Activated naive CD8-positive, alpha-beta T cell treated with anti-CD3 and anti-CD28 coated beads, Interleukin-2, amount 50 U/mL, for 24 hours (primary cell): Measurements from ENCODE around the gene UNC93B1.

Experiments
- ATAC-seq: fragments of 150-1000 bp; cut with Tn5 transposase; one replicate; pipeline ENCODE4 v1.10.0; 2021
- DNase-seq: peaks from one replicate; pipeline ENCODE4 v3.0.0; 2021
- H3K27ac Mint-ChIP-seq: one replicate; pipeline ENCODE4 v1.8.0; 2021; ENCODE audit warnings: mild to moderate bottlenecking, mixed read lengths
- H3K27me3 Mint-ChIP-seq: one replicate; pipeline ENCODE4 v1.8.0; 2021; ENCODE audit warnings: mixed read lengths
- H3K36me3 Mint-ChIP-seq: one replicate; pipeline ENCODE4 v1.8.0; 2021; ENCODE audit warnings: low read depth, mixed read lengths
- H3K4me1 Mint-ChIP-seq: one replicate; pipeline ENCODE4 v1.8.0; 2021; ENCODE audit warnings: mixed read lengths
- H3K4me3 Mint-ChIP-seq: one replicate; pipeline ENCODE4 v1.8.0; 2021; ENCODE audit warnings: mild to moderate bottlenecking, moderate library complexity, mixed read lengths
- H3K9me3 Mint-ChIP-seq: one replicate; pipeline ENCODE4 v1.8.0; 2021; ENCODE audit warnings: mixed read lengths

The UNC93B1 gene

GRCh38 chr11:68033708-68034045 is 29.8 kb upstream of the UNC93B1 start:
- ATAC-seq = no peak
- DNase-seq = no peak
- H3K27me3 Mint-ChIP-seq = no peaks in the 10 kb centered on the region
- H3K27ac Mint-ChIP-seq = no peak overlapping the region
- H3K4me1 Mint-ChIP-seq = peaks cover 46% of the 10 kb centered on the region
- H3K4me3 Mint-ChIP-seq = no peak overlapping the region
- H3K36me3 Mint-ChIP-seq = peaks cover 5% of the 10 kb centered on the region
- no peaks in the 10 kb centered on the region for H3K9me3 Mint-ChIP-seq

- Mint-ChIP-seq H3K36me3 (peaks cover 5% of the 10 kb centered on the region), H3K27me3 (no peaks in the 10 kb centered on the region), H3K9me3 (no peaks in the 10 kb centered on the region), H3K4me3 (no peak overlapping the region), H3K4me1 (peaks cover 46% of the 10 kb centered on the region), H3K27ac (no peak overlapping the region)
- no peak for DNase-seq
- ATAC-seq = no peak
Observed at GRCh38 chr11:68032997-68033707, 29.3 kb upstream of the UNC93B1 start.

DNA sequence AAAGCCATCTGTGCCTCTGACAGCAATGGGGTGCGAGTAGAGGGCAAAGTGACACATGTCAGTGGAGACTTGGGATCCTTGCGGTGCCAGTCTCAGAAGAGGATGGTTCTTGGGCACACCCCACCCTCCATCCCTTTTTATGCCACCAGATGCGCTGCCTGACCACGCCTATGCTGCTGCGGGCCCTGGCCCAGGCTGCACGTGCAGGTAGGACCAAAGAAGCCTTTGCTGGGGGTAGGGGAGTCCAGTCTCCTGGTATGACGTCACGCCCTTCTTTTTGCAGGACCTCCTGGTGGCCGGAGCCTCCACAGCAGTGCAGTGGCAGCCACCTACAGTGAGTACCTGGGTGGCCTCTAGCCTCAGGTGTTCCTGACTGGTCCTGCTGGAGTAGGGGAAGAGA is 28.1 kb upstream of the UNC93B1 start:
- peak overlapping the region; percentile 95 for H3K27ac Mint-ChIP-seq
- DNase-seq (no peak), ATAC-seq (no peak)
- H3K4me1 Mint-ChIP-seq = peaks cover 43% of the 10 kb centered on the region
- peaks cover 5% of the 10 kb centered on the region for H3K36me3 Mint-ChIP-seq
- no peaks in the 10 kb centered on the region for H3K9me3 Mint-ChIP-seq
- H3K4me3 Mint-ChIP-seq = peak overlapping the region; percentile 95
- H3K27me3 Mint-ChIP-seq = no peaks in the 10 kb centered on the region

GRCh38 chr11:68031144-68031464 is 27.2 kb upstream of the UNC93B1 start:
- H3K4me1 Mint-ChIP-seq = peaks cover 37% of the 10 kb centered on the region
- no peaks in the 10 kb centered on the region for H3K9me3 Mint-ChIP-seq
- ATAC-seq (no peak), DNase-seq (peak; percentile 14)
- H3K27ac Mint-ChIP-seq = peak overlapping the region; percentile 95
- H3K27me3 Mint-ChIP-seq = no peaks in the 10 kb centered on the region
- H3K4me3 Mint-ChIP-seq = peak overlapping the region; percentile 95
- H3K36me3 Mint-ChIP-seq = peaks cover 5% of the 10 kb centered on the region

- Mint-ChIP-seq H3K27me3 (no peaks in the 10 kb centered on the region), H3K27ac (peak within 1 kb of the TSS; percentile 95), H3K4me1 (peaks cover 37% of the 10 kb centered on the region), H3K9me3 (no peaks in the 10 kb centered on the region), H3K36me3 (peaks cover 5% of the 10 kb centered on the region), H3K4me3 (peak within 1 kb of the TSS; percentile 95)
- ATAC-seq (peak; percentile 97), DNase-seq (peak; percentile 97)
Observed at GRCh38 chr11:68030318-68031143, 26.6 kb upstream of the UNC93B1 start, which contains the start of gene NDUFS8. Gene NDUFS8 (plus strand): TSS chr11:68030681. CDS start chr11:68032152, 1,471 bp downstream.

- Mint-ChIP-seq H3K4me1 (peaks cover 37% of the 10 kb centered on the region), H3K27me3 (no peaks in the 10 kb centered on the region), H3K4me3 (peak overlapping the region; percentile 95), H3K9me3 (no peaks in the 10 kb centered on the region), H3K36me3 (peaks cover 3% of the 10 kb centered on the region), H3K27ac (peak overlapping the region; percentile 65)
- DNase-seq (no peak), ATAC-seq (no peak)
Observed at GRCh38 chr11:68028802-68029545, 25.1 kb upstream of the UNC93B1 start.

- no peak overlapping the region for H3K27ac Mint-ChIP-seq
- DNase-seq (no peak), ATAC-seq (no peak)
- no peaks in the 10 kb centered on the region for H3K27me3 Mint-ChIP-seq
- peaks cover 3% of the 10 kb centered on the region for H3K36me3 Mint-ChIP-seq
- peaks cover 37% of the 10 kb centered on the region for H3K4me1 Mint-ChIP-seq
- no peak overlapping the region for H3K4me3 Mint-ChIP-seq
- H3K9me3 Mint-ChIP-seq = no peaks in the 10 kb centered on the region
Observed at GRCh38 chr11:68027667-68028066, 23.8 kb upstream of the UNC93B1 start.

DNA sequence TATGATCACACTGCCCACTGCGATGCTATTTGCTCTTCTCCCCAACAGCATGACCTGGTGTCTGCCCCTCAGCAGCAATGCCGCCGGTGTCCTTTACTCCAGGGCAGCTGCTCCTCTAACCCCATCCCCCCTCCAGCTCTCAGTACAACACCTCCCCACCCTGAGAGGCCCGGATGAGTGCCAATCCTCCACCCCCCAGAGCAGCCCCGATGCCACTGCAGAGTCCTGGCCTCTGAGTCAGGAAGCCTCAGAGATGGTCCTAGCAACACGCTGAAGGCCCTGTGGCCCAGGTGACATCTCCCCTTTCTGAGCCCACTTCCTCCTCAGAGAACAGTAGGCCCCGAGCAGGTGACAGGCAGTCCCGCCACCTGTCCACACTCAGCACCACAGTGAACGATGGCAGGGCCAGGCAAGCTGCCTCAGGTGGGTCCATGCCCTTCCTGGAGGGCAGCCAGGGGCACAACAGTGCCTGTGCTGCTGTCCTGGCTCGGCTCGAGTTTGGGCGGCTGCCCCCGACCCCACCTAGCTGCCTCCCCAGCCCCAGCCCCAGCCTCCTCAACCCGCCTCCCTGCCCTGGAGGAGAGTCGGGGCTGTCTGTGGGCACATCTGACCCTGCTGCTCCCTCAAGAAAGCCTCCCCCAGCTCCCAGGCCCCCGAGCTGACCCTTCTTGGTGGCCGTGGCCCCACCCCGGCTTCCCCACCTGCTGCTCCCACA is 22.7 kb upstream of the UNC93B1 start:
- no peak for DNase-seq
- H3K36me3 Mint-ChIP-seq = peaks cover under 1% of the 10 kb centered on the region
- no peak for ATAC-seq
- no peaks in the 10 kb centered on the region for H3K9me3 Mint-ChIP-seq
- peaks cover 33% of the 10 kb centered on the region for H3K4me1 Mint-ChIP-seq
- no peak overlapping the region for H3K27ac Mint-ChIP-seq
- no peaks in the 10 kb centered on the region for H3K27me3 Mint-ChIP-seq
- H3K4me3 Mint-ChIP-seq = no peak overlapping the region

GRCh38 chr11:68025047-68025446 is 21.1 kb upstream of the UNC93B1 start:
- Mint-ChIP-seq H3K36me3 (no peaks in the 10 kb centered on the region), H3K4me3 (no peak overlapping the region), H3K9me3 (no peaks in the 10 kb centered on the region), H3K4me1 (peaks cover 21% of the 10 kb centered on the region), H3K27me3 (no peaks in the 10 kb centered on the region), H3K27ac (no peak overlapping the region)
- ATAC-seq = no peak
- DNase-seq = no peak

DNA sequence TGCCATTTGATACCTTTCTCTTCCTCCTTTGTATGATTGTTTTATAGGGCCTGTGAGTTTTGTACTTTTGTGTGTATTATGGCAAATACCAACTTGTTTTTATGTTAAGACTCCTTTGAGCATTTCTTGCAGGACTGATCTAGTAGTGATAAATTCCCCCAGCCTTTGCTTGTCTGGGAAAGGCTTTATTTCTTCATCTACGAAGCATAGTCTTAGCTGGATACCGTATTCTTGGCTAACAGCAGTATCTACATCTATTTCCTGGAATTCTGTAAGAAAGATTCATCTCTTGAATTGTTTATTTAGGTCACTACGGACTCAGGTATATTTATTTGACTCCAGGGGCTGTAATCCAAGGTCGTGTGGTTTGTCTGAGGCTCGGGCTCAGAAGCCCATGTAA is 20.6 kb upstream of the UNC93B1 start:
- DNase-seq = no peak
- Mint-ChIP-seq H3K27me3 (peaks cover 2% of the 10 kb centered on the region), H3K9me3 (no peaks in the 10 kb centered on the region), H3K27ac (no peak overlapping the region), H3K36me3 (no peaks in the 10 kb centered on the region), H3K4me1 (peaks cover 15% of the 10 kb centered on the region), H3K4me3 (no peak overlapping the region)
- no peak for ATAC-seq

DNA sequence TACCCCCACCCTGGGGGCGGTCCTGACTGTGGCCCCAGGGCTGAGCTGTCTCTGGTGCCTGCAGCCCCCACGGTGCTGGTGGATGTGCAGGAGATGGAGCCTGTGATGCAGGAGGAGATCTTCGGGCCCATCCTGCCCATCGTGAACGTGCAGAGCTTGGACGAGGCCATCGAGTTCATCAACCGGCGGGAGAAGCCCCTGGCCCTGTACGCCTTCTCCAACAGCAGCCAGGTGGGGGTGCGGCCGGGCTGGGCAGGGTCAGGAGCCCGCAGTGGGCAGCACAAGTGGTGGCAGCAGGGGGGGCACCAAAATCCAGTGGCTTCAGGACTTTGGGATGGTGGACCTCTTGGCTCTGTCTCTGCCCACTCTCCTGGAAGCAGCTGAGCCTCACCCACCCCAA is 18.6 kb upstream of the UNC93B1 start:
- ATAC-seq (no peak), DNase-seq (no peak)
- H3K4me3 Mint-ChIP-seq = no peak overlapping the region
- no peak overlapping the region for H3K27ac Mint-ChIP-seq
- H3K9me3 Mint-ChIP-seq = no peaks in the 10 kb centered on the region
- no peaks in the 10 kb centered on the region for H3K36me3 Mint-ChIP-seq
- peaks cover 2% of the 10 kb centered on the region for H3K27me3 Mint-ChIP-seq
- H3K4me1 Mint-ChIP-seq = no peaks in the 10 kb centered on the region

- no peak overlapping the region for H3K4me3 Mint-ChIP-seq
- DNase-seq (no peak), ATAC-seq (no peak)
- no peak overlapping the region for H3K27ac Mint-ChIP-seq
- no peaks in the 10 kb centered on the region for H3K4me1 Mint-ChIP-seq
- H3K27me3 Mint-ChIP-seq = peaks cover 2% of the 10 kb centered on the region
- no peaks in the 10 kb centered on the region for H3K36me3 Mint-ChIP-seq
- no peaks in the 10 kb centered on the region for H3K9me3 Mint-ChIP-seq
Observed at GRCh38 chr11:68021167-68021787, 17.4 kb upstream of the UNC93B1 start.

- H3K4me1 Mint-ChIP-seq = no peaks in the 10 kb centered on the region
- no peaks in the 10 kb centered on the region for H3K36me3 Mint-ChIP-seq
- peaks cover 2% of the 10 kb centered on the region for H3K27me3 Mint-ChIP-seq
- H3K9me3 Mint-ChIP-seq = no peaks in the 10 kb centered on the region
- no peak overlapping the region for H3K27ac Mint-ChIP-seq
- DNase-seq (no peak), ATAC-seq (peak; percentile 5)
- H3K4me3 Mint-ChIP-seq = no peak overlapping the region
Observed at GRCh38 chr11:68020575-68020974, 16.7 kb upstream of the UNC93B1 start.

- Mint-ChIP-seq H3K4me3 (no peak overlapping the region), H3K27me3 (peaks cover 2% of the 10 kb centered on the region), H3K4me1 (no peaks in the 10 kb centered on the region), H3K36me3 (no peaks in the 10 kb centered on the region), H3K9me3 (no peaks in the 10 kb centered on the region), H3K27ac (no peak overlapping the region)
- ATAC-seq = no peak
- DNase-seq = no peak
Observed at GRCh38 chr11:68019486-68019885, 15.6 kb upstream of the UNC93B1 start.
